ENCODE measurements around the gene ERMP1.
"Not testable (repeated sequence)": the region's sequence is repeated elsewhere in the genome, so short reads cannot be mapped to it uniquely, and the experiment has no call there.

The ERMP1 gene

DNA sequence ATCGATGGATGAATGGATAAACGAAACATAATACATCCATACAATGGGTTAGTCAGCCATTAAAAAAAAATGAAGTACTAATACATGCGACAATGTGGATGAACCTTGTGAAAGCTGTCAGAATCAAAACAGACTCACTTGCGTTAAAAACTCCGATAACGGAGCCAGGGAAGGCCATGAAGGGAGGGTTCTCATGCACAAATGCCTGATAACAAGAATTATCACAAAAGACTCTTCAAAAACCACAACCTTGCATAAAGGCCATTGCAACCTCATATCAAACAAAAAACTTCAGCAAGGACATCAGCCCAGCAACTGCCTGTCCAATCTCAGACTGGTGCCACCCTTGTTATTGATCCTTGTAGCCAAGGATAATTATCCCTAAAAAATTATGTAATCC is 13.7 kb downstream of the ERMP1 start:
- H3K9ac ChIP-seq (ENCODE audit: low read length in 2 of 2) = no peak overlapping the region

GRCh38 chr9:5818424-5819142 is 14.3 kb downstream of the ERMP1 start:
- H3K9me3 ChIP-seq (ENCODE audit: control insufficient read depth in 2 of 2, low read length in 2 of 2) = no peaks in the 10 kb centered on the region
- no peaks in the 10 kb centered on the region for H3K27me3 ChIP-seq (ENCODE audit: control insufficient read depth in 1 of 2, insufficient read depth in 2 of 2, low read length in 2 of 2)
- H3K4me3 ChIP-seq (ENCODE audit: low read length in 2 of 2) = no peak overlapping the region
- no peak overlapping the region for H3K9ac ChIP-seq (ENCODE audit: low read length in 2 of 2)
- H3K27ac ChIP-seq (ENCODE audit: low read length) = no peak overlapping the region
- H3K4me1 ChIP-seq (ENCODE audit: control insufficient read depth, insufficient read depth, low read length) = no peaks in the 10 kb centered on the region
- peaks cover 3 to 9% of the 10 kb centered on the region in 2 donors for H3K36me3 ChIP-seq (ENCODE audit: control insufficient read depth in 2 of 2, insufficient read depth in 2 of 2, low read length in 2 of 2)

More for the DNA sequence above, 13.7 kb downstream of the ERMP1 start:
- Histone ChIP-seq H3K27ac (ENCODE audit: low read length) (no peak overlapping the region), H3K4me1 (ENCODE audit: control insufficient read depth, insufficient read depth, low read length) (no peaks in the 10 kb centered on the region), H3K9me3 (ENCODE audit: control insufficient read depth in 2 of 2, low read length in 2 of 2) (no peaks in the 10 kb centered on the region), H3K36me3 (ENCODE audit: control insufficient read depth in 2 of 2, insufficient read depth in 2 of 2, low read length in 2 of 2) (peaks cover 7% of the 10 kb centered on the region in 2 donors), H3K27me3 (ENCODE audit: control insufficient read depth in 1 of 2, insufficient read depth in 2 of 2, low read length in 2 of 2) (no peaks in the 10 kb centered on the region), H3K4me3 (ENCODE audit: low read length in 2 of 2) (no peak overlapping the region)

- Histone ChIP-seq H3K4me1 (ENCODE audit: control insufficient read depth, insufficient read depth, low read length) (no peaks in the 10 kb centered on the region), H3K9ac (ENCODE audit: low read length in 2 of 2) (no peak overlapping the region), H3K9me3 (ENCODE audit: control insufficient read depth in 2 of 2, low read length in 2 of 2) (no peaks in the 10 kb centered on the region), H3K4me3 (ENCODE audit: low read length in 2 of 2) (no peak overlapping the region), H3K27ac (ENCODE audit: low read length) (no peak overlapping the region), H3K36me3 (ENCODE audit: control insufficient read depth in 2 of 2, insufficient read depth in 2 of 2, low read length in 2 of 2) (peaks cover 3 to 10% of the 10 kb centered on the region in 2 donors), H3K27me3 (ENCODE audit: control insufficient read depth in 1 of 2, insufficient read depth in 2 of 2, low read length in 2 of 2) (no peaks in the 10 kb centered on the region)
These were observed 15.1 kb downstream of the ERMP1 start for GRCh38 chr9:5817862-5818261.

- no peak overlapping the region for H3K27ac ChIP-seq (ENCODE audit: low read length)
- H3K4me1 ChIP-seq (ENCODE audit: control insufficient read depth, insufficient read depth, low read length) = no peaks in the 10 kb centered on the region
- H3K9me3 ChIP-seq (ENCODE audit: control insufficient read depth in 2 of 2, low read length in 2 of 2) = no peaks in the 10 kb centered on the region
- H3K4me3 ChIP-seq (ENCODE audit: low read length in 2 of 2) = no peak overlapping the region
- H3K36me3 ChIP-seq (ENCODE audit: control insufficient read depth in 2 of 2, insufficient read depth in 2 of 2, low read length in 2 of 2) = peaks cover 8 to 9% of the 10 kb centered on the region in 2 donors
- H3K9ac ChIP-seq (ENCODE audit: low read length in 2 of 2) = no peak overlapping the region
- no peaks in the 10 kb centered on the region for H3K27me3 ChIP-seq (ENCODE audit: control insufficient read depth in 1 of 2, insufficient read depth in 2 of 2, low read length in 2 of 2)
These were observed 17.5 kb downstream of the ERMP1 start for GRCh38 chr9:5815461-5815860.

DNA sequence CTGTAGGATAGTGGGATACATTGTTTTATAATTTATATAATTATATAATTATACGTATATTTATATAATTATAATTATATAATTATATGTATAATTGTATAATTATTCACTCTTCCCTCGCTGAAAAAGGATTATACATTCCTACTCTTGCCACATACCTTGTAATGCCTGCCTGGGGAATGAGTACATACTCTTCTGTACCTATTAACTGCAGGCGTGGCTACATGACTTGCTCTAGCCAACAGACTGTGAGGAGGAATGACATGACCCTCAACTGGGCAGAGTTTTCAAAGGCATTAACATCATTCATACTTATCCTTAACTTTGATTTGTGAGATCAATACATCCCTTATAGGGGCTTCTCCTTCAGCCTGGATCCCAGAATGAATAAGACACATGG is 19.1 kb downstream of the ERMP1 start:
- Histone ChIP-seq H3K4me1 (ENCODE audit: control insufficient read depth, insufficient read depth, low read length) (no peaks in the 10 kb centered on the region), H3K36me3 (ENCODE audit: control insufficient read depth in 2 of 2, insufficient read depth in 2 of 2, low read length in 2 of 2) (peaks cover 9% of the 10 kb centered on the region in 2 donors), H3K9ac (ENCODE audit: low read length in 2 of 2) (no peak overlapping the region), H3K9me3 (ENCODE audit: control insufficient read depth in 2 of 2, low read length in 2 of 2) (no peaks in the 10 kb centered on the region), H3K27ac (ENCODE audit: low read length) (no peak overlapping the region), H3K27me3 (ENCODE audit: control insufficient read depth in 1 of 2, insufficient read depth in 2 of 2, low read length in 2 of 2) (no peaks in the 10 kb centered on the region), H3K4me3 (ENCODE audit: low read length in 2 of 2) (no peak overlapping the region)

DNA sequence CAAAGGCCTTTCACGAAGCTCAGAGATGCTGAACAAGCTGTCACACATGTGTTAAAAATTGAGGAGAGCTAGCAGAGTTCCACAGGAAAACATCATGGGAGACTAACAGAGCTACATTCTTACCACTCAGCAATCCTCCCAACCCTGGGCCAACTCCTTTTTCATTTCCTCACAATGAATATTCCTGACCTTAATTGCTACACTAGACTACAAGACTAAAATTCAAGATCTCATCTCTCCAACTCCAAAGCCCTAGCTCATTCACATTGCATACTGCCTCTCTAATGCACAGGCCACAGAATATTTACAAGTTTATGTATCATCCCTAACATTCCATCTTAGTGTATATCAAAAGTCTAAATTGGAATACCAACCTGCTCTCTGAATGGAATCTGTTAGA is 21.2 kb downstream of the ERMP1 start:
- H3K27ac ChIP-seq (ENCODE audit: low read length) = no peak overlapping the region
- no peak overlapping the region for H3K4me3 ChIP-seq (ENCODE audit: low read length in 2 of 2)

DNA sequence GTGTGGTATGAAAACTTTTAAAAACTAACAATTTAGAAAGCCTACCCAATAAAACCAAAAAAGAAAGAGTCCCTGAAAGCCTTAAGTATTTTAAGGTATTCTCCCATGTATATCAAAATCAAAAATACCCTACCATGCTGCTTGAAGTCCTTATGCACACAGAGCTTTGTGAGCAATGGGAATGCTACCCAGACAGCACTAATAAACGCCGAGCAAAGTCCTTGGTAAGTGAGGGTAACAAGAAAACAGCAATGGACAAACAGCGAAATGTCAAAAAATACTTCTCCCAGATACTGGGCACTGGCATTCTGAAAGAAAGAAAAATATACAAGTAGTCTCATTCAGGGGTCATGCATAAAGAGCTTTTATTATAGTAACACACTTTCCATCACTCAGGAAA is 27.4 kb downstream of the ERMP1 start:
- H3K36me3 ChIP-seq (ENCODE audit: control insufficient read depth in 2 of 2, insufficient read depth in 2 of 2, low read length in 2 of 2) = peaks cover 0 to 2% of the 10 kb centered on the region in 2 donors
- no peaks in the 10 kb centered on the region for H3K27me3 ChIP-seq (ENCODE audit: control insufficient read depth in 1 of 2, insufficient read depth in 2 of 2, low read length in 2 of 2)
- H3K27ac ChIP-seq (ENCODE audit: low read length) = no peak overlapping the region
- no peaks in the 10 kb centered on the region for H3K4me1 ChIP-seq (ENCODE audit: control insufficient read depth, insufficient read depth, low read length)
- no peak overlapping the region for H3K9ac ChIP-seq (ENCODE audit: low read length in 2 of 2)
- no peak overlapping the region for H3K4me3 ChIP-seq (ENCODE audit: low read length in 2 of 2)
- H3K9me3 ChIP-seq (ENCODE audit: control insufficient read depth in 2 of 2, low read length in 2 of 2) = no peaks in the 10 kb centered on the region

More for the DNA sequence above, 21.2 kb downstream of the ERMP1 start:
- Histone ChIP-seq H3K9me3 (ENCODE audit: control insufficient read depth in 2 of 2, low read length in 2 of 2) (no peaks in the 10 kb centered on the region), H3K27me3 (ENCODE audit: control insufficient read depth in 1 of 2, insufficient read depth in 2 of 2, low read length in 2 of 2) (no peaks in the 10 kb centered on the region), H3K9ac (ENCODE audit: low read length in 2 of 2) (no peak overlapping the region), H3K4me1 (ENCODE audit: control insufficient read depth, insufficient read depth, low read length) (no peaks in the 10 kb centered on the region), H3K36me3 (ENCODE audit: control insufficient read depth in 2 of 2, insufficient read depth in 2 of 2, low read length in 2 of 2) (peaks cover 6% of the 10 kb centered on the region in 2 donors)

- no peaks in the 10 kb centered on the region for H3K9me3 ChIP-seq (ENCODE audit: control insufficient read depth in 2 of 2, low read length in 2 of 2)
- H3K4me1 ChIP-seq (ENCODE audit: control insufficient read depth, insufficient read depth, low read length) = peaks cover 2% of the 10 kb centered on the region
- no peak overlapping the region for H3K27ac ChIP-seq (ENCODE audit: low read length)
- H3K4me3 ChIP-seq (ENCODE audit: low read length in 2 of 2) = no peak overlapping the region
- H3K9ac ChIP-seq (ENCODE audit: low read length in 2 of 2) = no peak overlapping the region
- H3K36me3 ChIP-seq (ENCODE audit: control insufficient read depth in 2 of 2, insufficient read depth in 2 of 2, low read length in 2 of 2) = no peaks in the 10 kb centered on the region
- H3K27me3 ChIP-seq (ENCODE audit: control insufficient read depth in 1 of 2, insufficient read depth in 2 of 2, low read length in 2 of 2) = no peaks in the 10 kb centered on the region
These were observed 31.2 kb downstream of the ERMP1 start for GRCh38 chr9:5801739-5802113.

DNA sequence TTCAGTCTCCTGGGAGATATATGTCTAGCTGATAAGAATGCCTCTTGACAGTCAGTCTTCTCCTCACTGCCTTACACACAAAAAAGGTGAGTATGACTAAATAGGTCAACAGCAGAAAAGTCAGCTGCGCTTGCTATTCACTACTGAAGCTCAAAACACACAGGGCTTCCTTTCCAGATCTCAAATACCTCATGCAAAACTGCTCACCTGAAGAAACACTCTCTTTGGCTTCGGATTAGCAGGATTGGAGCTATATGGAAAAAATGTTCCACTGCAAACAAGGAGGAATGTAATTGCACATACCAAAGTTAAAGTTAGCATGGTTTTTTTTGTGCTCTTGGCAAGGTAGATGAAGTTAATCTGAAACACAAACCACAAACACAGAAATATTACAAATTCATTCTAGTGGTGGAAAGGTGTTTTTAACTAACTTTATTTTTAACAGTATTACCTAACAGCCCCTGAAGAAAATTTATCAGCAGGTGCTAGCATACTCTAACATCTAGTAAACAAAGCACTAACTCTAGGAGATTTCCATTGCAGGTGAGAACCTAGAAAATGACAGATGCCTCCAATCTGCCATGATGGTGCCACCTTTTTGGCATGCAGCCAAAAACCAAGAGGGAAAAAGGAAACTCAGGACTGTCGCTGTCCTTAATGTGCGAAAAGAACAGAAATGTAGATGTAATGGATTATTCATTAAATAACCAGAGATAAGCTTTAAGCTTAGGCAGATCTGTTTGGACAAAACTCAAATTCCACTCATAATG is 31.8 kb downstream of the ERMP1 start:
- no peaks in the 10 kb centered on the region for H3K36me3 ChIP-seq (ENCODE audit: control insufficient read depth in 2 of 2, insufficient read depth in 2 of 2, low read length in 2 of 2)
- H3K27me3 ChIP-seq (ENCODE audit: control insufficient read depth in 1 of 2, insufficient read depth in 2 of 2, low read length in 2 of 2) = no peaks in the 10 kb centered on the region
- H3K27ac ChIP-seq (ENCODE audit: low read length) = no peak overlapping the region

GRCh38 chr9:5800378-5800777 is 32.5 kb downstream of the ERMP1 start:
- not testable (repeated sequence) for H3K4me1 ChIP-seq (ENCODE audit: control insufficient read depth, insufficient read depth, low read length); H3K9me3 ChIP-seq (ENCODE audit: control insufficient read depth in 2 of 2, low read length in 2 of 2); H3K27me3 ChIP-seq (ENCODE audit: control insufficient read depth in 1 of 2, insufficient read depth in 2 of 2, low read length in 2 of 2); H3K27ac ChIP-seq (ENCODE audit: low read length); H3K4me3 ChIP-seq (ENCODE audit: low read length in 2 of 2); H3K9ac ChIP-seq (ENCODE audit: low read length in 2 of 2); H3K36me3 ChIP-seq (ENCODE audit: control insufficient read depth in 2 of 2, insufficient read depth in 2 of 2, low read length in 2 of 2)

More for the DNA sequence above, 31.8 kb downstream of the ERMP1 start:
- H3K4me3 ChIP-seq (ENCODE audit: low read length in 2 of 2) = no peak overlapping the region
- H3K9ac ChIP-seq (ENCODE audit: low read length in 2 of 2) = no peak overlapping the region
- H3K4me1 ChIP-seq (ENCODE audit: control insufficient read depth, insufficient read depth, low read length) = peaks cover 2% of the 10 kb centered on the region
- no peaks in the 10 kb centered on the region for H3K9me3 ChIP-seq (ENCODE audit: control insufficient read depth in 2 of 2, low read length in 2 of 2)

DNA sequence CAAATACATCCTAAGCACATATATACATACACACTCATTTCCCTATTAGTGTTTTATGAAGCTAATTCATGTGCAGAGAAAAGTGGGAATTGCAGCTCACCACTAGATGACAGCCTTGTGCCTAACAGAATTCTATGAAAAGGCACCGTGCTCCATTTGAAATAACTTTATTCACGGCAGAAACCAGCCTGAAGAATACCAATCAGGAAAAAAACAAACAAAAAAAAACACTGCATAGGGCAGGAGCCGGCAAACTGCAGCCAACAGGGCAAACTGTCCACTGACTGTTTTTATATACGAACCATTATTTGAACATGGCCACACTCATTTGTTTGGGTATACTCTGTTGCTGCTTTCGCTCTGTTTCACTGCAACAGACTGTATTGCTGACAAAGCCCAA is 33.6 kb downstream of the ERMP1 start:
- H3K9me3 ChIP-seq (ENCODE audit: control insufficient read depth in 2 of 2, low read length in 2 of 2) = no peaks in the 10 kb centered on the region
- H3K4me1 ChIP-seq (ENCODE audit: control insufficient read depth, insufficient read depth, low read length) = peaks cover 2% of the 10 kb centered on the region
- H3K27me3 ChIP-seq (ENCODE audit: control insufficient read depth in 1 of 2, insufficient read depth in 2 of 2, low read length in 2 of 2) = no peaks in the 10 kb centered on the region
- H3K4me3 ChIP-seq (ENCODE audit: low read length in 2 of 2) = peak overlapping the region; percentile 33 to 59
- H3K9ac ChIP-seq (ENCODE audit: low read length in 2 of 2) = peak overlapping the region; percentile 46 to 47
- H3K36me3 ChIP-seq (ENCODE audit: control insufficient read depth in 2 of 2, insufficient read depth in 2 of 2, low read length in 2 of 2) = no peaks in the 10 kb centered on the region
- H3K27ac ChIP-seq (ENCODE audit: low read length) = no peak overlapping the region

All from stomach smooth muscle (tissue), 2 donors.